K562 (cell line): ENCODE results near the gene USP24. TPM values are rescaled to one million over a fixed set of nuclear protein-coding genes. Genes with fewer than 3 reads are reported as not detected.

Source experiments
- FOXP1 ChIP-seq: sonication (generic); formaldehyde crosslinking; IDR thresholded peaks from 2 replicates; pipeline ENCODE4 v1.8.0; 2022; ENCODE audit warnings: mild to moderate bottlenecking, missing genetic modification reagents
- MAFG ChIP-seq: fragments of 450-650 bp; conservative IDR thresholded peaks from 2 replicates; pipeline ENCODE4 v1.6.1; 2016; ENCODE audit warnings: missing genetic modification characterization, missing compliant biosample characterization
- RBFOX2 ChIP-seq: fragments of 200-400 bp; formaldehyde crosslinking; IDR thresholded peaks from 2 replicates; pipeline ENCODE4 v1.6.1; 2017; ENCODE audit warnings: low read depth, mild to moderate bottlenecking, low read length, moderate library complexity
- TCFL5 ChIP-seq: fragments of 250-450 bp; sonication (Bioruptor Pico); conservative IDR thresholded peaks from 2 replicates; pipeline ENCODE4 v1.6.1; 2021; ENCODE audit warnings: mild to moderate bottlenecking, moderate library complexity, matching md5 sums
- polyA plus RNA-seq, 8 experiments: library from polyadenylated mRNA; depleted of rRNA in 4 of 8; stranded (reverse) in 5 of 8; unstranded in 3 of 8; fragments of >200 nt; fragmentation: Nextera tagmentation in 2 of 8; fragmentation: Illumina TruSeq in 1 of 8; extraction: Ambion mirVana in 2 of 8; extraction: Trizol in 1 of 8; gene quantifications; 2 replicates each; pipeline versions ENCODE4 v1.2.1 to v1.2.3, GENCODE V29; 2011 to 2014; ENCODE audit warnings: inconsistent platforms in 1 of 8, missing spikeins in 1 of 8
- total RNA-seq, 7 experiments: library from RNA; depleted of rRNA in 6 of 7; stranded (reverse); fragments of >200 nt in 6 of 7; fragmentation: Illumina TruSeq in 2 of 7; extraction: Trizol in 2 of 7; gene quantifications; 2 replicates each; pipeline versions ENCODE4 v1.2.1 to v1.2.3, GENCODE V29; 2011 to 2021; ENCODE audit warnings: low replicate concordance in 1 of 7
- TF ChIP-seq, protein P1 (sequence below): fragments of 450-650 bp; IDR thresholded peaks from 2 replicates; pipeline ENCODE4 v1.6.1; 2017; ENCODE audit warnings: mild to moderate bottlenecking, moderate library complexity
- TF ChIP-seq, protein P2 (sequence below), 2 experiments: IDR thresholded peaks in 1 of 2; conservative IDR thresholded peaks in 1 of 2; 2 replicates each; pipeline ENCODE4 v1.6.1; 2016; ENCODE audit warnings: low read depth in 2 of 2, mild to moderate bottlenecking in 1 of 2, missing compliant biosample characterization in 1 of 2, missing genetic modification characterization in 1 of 2, moderate library complexity in 1 of 2

The USP24 gene
- total and polyA plus RNA-seq, 9 of the 15 experiments (the other 6 are each of a cell fraction or from before 2014, with no cell fraction given), result 7.7 to 62.6 (median 36.8) TPM

DNA sequence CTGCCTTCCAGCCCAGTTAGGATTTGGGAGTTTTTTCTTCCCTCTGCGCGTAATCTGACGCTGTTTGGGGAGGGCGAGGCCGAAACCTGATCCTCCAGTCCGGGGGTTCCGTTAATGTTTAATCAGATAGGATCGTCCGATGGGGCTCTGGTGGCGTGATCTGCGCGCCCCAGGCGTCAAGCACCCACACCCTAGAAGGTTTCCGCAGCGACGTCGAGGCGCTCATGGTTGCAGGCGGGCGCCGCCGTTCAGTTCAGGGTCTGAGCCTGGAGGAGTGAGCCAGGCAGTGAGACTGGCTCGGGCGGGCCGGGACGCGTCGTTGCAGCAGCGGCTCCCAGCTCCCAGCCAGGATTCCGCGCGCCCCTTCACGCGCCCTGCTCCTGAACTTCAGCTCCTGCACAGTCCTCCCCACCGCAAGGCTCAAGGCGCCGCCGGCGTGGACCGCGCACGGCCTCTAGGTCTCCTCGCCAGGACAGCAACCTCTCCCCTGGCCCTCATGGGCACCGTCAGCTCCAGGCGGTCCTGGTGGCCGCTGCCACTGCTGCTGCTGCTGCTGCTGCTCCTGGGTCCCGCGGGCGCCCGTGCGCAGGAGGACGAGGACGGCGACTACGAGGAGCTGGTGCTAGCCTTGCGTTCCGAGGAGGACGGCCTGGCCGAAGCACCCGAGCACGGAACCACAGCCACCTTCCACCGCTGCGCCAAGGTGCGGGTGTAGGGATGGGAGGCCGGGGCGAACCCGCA is 175.7 kb downstream of the USP24 start, which contains the start of gene PCSK9 (continued):
- TF ChIP-seq, protein P1, sequence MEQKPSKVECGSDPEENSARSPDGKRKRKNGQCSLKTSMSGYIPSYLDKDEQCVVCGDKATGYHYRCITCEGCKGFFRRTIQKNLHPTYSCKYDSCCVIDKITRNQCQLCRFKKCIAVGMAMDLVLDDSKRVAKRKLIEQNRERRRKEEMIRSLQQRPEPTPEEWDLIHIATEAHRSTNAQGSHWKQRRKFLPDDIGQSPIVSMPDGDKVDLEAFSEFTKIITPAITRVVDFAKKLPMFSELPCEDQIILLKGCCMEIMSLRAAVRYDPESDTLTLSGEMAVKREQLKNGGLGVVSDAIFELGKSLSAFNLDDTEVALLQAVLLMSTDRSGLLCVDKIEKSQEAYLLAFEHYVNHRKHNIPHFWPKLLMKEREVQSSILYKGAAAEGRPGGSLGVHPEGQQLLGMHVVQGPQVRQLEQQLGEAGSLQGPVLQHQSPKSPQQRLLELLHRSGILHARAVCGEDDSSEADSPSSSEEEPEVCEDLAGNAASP, result no peak
- TF ChIP-seq FOXP1 (CRISPR knock-in tag) (no peak), RBFOX2 (peak; percentile 82), TCFL5 (CRISPR knock-in tag) (no peak), MAFG (tag) (no peak)
- TF ChIP-seq, protein P2, sequence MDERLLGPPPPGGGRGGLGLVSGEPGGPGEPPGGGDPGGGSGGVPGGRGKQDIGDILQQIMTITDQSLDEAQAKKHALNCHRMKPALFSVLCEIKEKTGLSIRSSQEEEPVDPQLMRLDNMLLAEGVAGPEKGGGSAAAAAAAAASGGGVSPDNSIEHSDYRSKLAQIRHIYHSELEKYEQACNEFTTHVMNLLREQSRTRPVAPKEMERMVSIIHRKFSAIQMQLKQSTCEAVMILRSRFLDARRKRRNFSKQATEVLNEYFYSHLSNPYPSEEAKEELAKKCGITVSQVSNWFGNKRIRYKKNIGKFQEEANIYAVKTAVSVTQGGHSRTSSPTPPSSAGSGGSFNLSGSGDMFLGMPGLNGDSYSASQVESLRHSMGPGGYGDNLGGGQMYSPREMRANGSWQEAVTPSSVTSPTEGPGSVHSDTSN (CRISPR knock-in tag; IDR thresholded peaks at IDR 0.05; ENCODE audit: low read depth), result no peak
- TF ChIP-seq, protein P2 (tag; conservative IDR thresholded peaks at IDR 0.05; ENCODE audit: low read depth), result no peak
